Transverse colon (tissue), 4 donors: ENCODE data around the gene FCER2.

Experiments used
- CTCF ChIP-seq, 5 experiments: fragments of 200-600 bp in 3 of 5; fragments of 450-650 bp in 2 of 5; sonication (generic) in 3 of 5; IDR thresholded peaks; 1 replicate in 2 of 5; 2 replicates in 3 of 5; pipeline ENCODE4 v1.5.1; 2016 to 2017; ENCODE audit warnings: antibody characterized with exemption in 5 of 5, inconsistent platforms in 3 of 5, mild to moderate bottlenecking in 2 of 5, moderate library complexity in 1 of 5
- POLR2AphosphoS5 ChIP-seq, 3 donors: sonication (generic); formaldehyde crosslinking; IDR thresholded peaks; one replicate each; pipeline ENCODE4 v1.6.1; 2016; ENCODE audit warnings: antibody characterized with exemption in 3 of 3

DNA sequence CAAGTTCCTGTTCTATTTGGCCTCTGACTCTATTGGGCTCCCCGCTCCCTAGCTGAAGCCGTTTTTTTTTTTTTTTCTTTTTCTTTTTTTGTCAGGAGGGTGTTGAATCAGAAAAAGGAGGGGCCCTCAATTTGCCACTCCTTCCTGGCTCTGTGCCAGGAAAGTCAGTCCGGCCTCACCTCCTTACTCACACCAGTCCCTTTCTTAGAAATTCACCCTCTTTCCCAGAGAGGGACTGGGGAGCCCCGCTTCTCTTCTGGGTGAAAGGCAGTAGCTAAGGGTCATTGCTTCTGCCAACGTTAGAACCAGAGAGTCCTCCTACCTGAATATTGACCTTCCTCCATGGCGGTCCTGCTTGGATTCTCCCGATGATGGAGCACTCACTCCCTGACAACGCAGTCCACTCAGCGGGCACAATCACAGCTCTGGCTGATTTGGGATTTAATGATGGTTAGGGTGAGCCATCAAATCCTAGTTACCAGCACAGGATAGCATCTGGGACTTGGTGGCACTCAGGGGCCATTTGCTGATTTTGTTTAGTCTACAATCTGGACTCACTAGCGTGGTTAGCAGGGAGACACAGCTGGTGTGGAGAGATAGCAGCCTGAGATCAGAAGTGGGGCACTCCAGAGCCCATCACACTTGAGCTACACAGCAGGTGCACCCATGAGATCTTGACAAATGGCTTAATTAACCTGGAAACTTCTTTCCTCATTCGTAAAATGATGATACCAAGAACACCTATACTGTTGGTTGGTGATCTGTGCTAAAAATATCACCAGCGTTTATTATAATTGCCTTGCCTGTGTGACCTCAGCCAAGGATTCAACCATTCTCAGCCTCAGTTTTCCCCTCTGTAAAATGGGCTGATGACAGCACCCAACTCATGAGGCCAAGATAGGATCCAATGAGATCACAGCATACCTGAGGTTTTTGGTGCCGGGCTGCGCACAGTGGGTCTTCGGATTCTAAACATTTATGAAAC is 2.2 kb downstream of the FCER2 start:
- TF ChIP-seq POLR2AphosphoS5 (IDR thresholded peaks at IDR 0.05): no peak
- no peak for TF ChIP-seq CTCF (IDR thresholded peaks at IDR 0.05)
